ENCODE results near the gene MS4A4A.

Gene MS4A4A

GRCh38 chr11:60321051-60321450 is 40.6 kb downstream of the MS4A4A start:
- Histone ChIP-seq H3K4me1 (ENCODE audit: control insufficient read depth, insufficient read depth, low read length, poor library complexity, severe bottlenecking) (no peaks in the 10 kb centered on the region), H3K9me3 (ENCODE audit: control insufficient read depth, low read length) (peaks cover 8% of the 10 kb centered on the region), H3K4me3 (ENCODE audit: insufficient read depth, low read depth, low read length, poor library complexity, severe bottlenecking) (no peak overlapping the region), H3K36me3 (ENCODE audit: control insufficient read depth, insufficient read depth, low read length) (no peaks in the 10 kb centered on the region), H3K27ac (ENCODE audit: insufficient read depth, low read length, poor library complexity, severe bottlenecking) (no peak overlapping the region), H3K27me3 (replicated peaks; ENCODE audit: control insufficient read depth, insufficient read depth, low read length, poor library complexity, severe bottlenecking) (no peaks in the 10 kb centered on the region)
- no peak for DNase-seq

GRCh38 chr11:60326955-60327354 is 46.5 kb downstream of the MS4A4A start, which contains the start of gene MS4A6E:
MS4A6E (plus strand) TSS chr11:60327255; CDS start chr11:60334896, 7,641 bp downstream.
- no peak for DNase-seq
- Histone ChIP-seq H3K9me3 (ENCODE audit: control insufficient read depth, low read length) (no peaks in the 10 kb centered on the region), H3K4me1 (ENCODE audit: control insufficient read depth, insufficient read depth, low read length, poor library complexity, severe bottlenecking) (no peaks in the 10 kb centered on the region), H3K27ac (ENCODE audit: insufficient read depth, low read length, poor library complexity, severe bottlenecking) (no peak within 1 kb of the TSS), H3K27me3 (replicated peaks; ENCODE audit: control insufficient read depth, insufficient read depth, low read length, poor library complexity, severe bottlenecking) (no peaks in the 10 kb centered on the region), H3K36me3 (ENCODE audit: control insufficient read depth, insufficient read depth, low read length) (no peaks in the 10 kb centered on the region), H3K4me3 (ENCODE audit: insufficient read depth, low read depth, low read length, poor library complexity, severe bottlenecking) (no peak within 1 kb of the TSS)

DNA sequence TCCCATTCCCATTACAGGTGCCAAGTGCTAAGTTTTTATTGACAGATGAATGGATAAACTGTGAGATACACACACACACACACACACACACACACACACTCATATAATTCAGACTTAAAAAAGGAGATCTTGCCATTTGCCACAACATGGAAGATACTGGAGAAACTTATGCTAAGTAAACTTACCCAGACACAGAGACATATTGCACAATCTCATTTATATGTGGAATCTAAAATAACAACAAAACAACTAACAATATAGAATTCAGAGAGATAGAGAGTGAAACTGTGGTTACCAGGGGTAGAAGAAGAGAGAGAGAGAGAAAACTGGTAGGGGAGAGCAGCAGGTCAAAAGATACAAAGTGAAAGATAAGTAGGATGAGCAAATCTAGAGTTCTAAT is 48.0 kb downstream of the MS4A4A start:
- H3K36me3 ChIP-seq (ENCODE audit: control insufficient read depth, insufficient read depth, low read length) = no peaks in the 10 kb centered on the region
- DNase-seq = no peak

GRCh38 chr11:60332846-60333245 is 52.4 kb downstream of the MS4A4A start:
- Histone ChIP-seq H3K9me3 (ENCODE audit: control insufficient read depth, low read length) (no peaks in the 10 kb centered on the region), H3K27me3 (replicated peaks; ENCODE audit: control insufficient read depth, insufficient read depth, low read length, poor library complexity, severe bottlenecking) (no peaks in the 10 kb centered on the region), H3K4me3 (ENCODE audit: insufficient read depth, low read depth, low read length, poor library complexity, severe bottlenecking) (no peak overlapping the region), H3K27ac (ENCODE audit: insufficient read depth, low read length, poor library complexity, severe bottlenecking) (no peak overlapping the region), H3K4me1 (ENCODE audit: control insufficient read depth, insufficient read depth, low read length, poor library complexity, severe bottlenecking) (no peaks in the 10 kb centered on the region), H3K36me3 (ENCODE audit: control insufficient read depth, insufficient read depth, low read length) (no peaks in the 10 kb centered on the region)
- no peak for DNase-seq

More for the DNA sequence above, 48.0 kb downstream of the MS4A4A start:
- Histone ChIP-seq H3K4me1 (ENCODE audit: control insufficient read depth, insufficient read depth, low read length, poor library complexity, severe bottlenecking) (no peaks in the 10 kb centered on the region), H3K27ac (ENCODE audit: insufficient read depth, low read length, poor library complexity, severe bottlenecking) (no peak overlapping the region), H3K9me3 (ENCODE audit: control insufficient read depth, low read length) (no peaks in the 10 kb centered on the region), H3K27me3 (replicated peaks; ENCODE audit: control insufficient read depth, insufficient read depth, low read length, poor library complexity, severe bottlenecking) (no peaks in the 10 kb centered on the region), H3K4me3 (ENCODE audit: insufficient read depth, low read depth, low read length, poor library complexity, severe bottlenecking) (no peak overlapping the region)

GRCh38 chr11:60334005-60334620 is 53.6 kb downstream of the MS4A4A start:
- no peak overlapping the region for H3K4me3 ChIP-seq (ENCODE audit: insufficient read depth, low read depth, low read length, poor library complexity, severe bottlenecking)
- H3K27ac ChIP-seq (ENCODE audit: insufficient read depth, low read length, poor library complexity, severe bottlenecking) = no peak overlapping the region
- DNase-seq = peak; percentile 6 to 25 (median 7)
- no peaks in the 10 kb centered on the region for H3K36me3 ChIP-seq (ENCODE audit: control insufficient read depth, insufficient read depth, low read length)
- H3K9me3 ChIP-seq (ENCODE audit: control insufficient read depth, low read length) = no peaks in the 10 kb centered on the region
- H3K27me3 ChIP-seq (replicated peaks; ENCODE audit: control insufficient read depth, insufficient read depth, low read length, poor library complexity, severe bottlenecking) = no peaks in the 10 kb centered on the region
- H3K4me1 ChIP-seq (ENCODE audit: control insufficient read depth, insufficient read depth, low read length, poor library complexity, severe bottlenecking) = no peaks in the 10 kb centered on the region

- Histone ChIP-seq H3K36me3 (ENCODE audit: control insufficient read depth, insufficient read depth, low read length) (no peaks in the 10 kb centered on the region), H3K4me1 (ENCODE audit: control insufficient read depth, insufficient read depth, low read length, poor library complexity, severe bottlenecking) (no peaks in the 10 kb centered on the region), H3K27me3 (replicated peaks; ENCODE audit: control insufficient read depth, insufficient read depth, low read length, poor library complexity, severe bottlenecking) (no peaks in the 10 kb centered on the region), H3K27ac (ENCODE audit: insufficient read depth, low read length, poor library complexity, severe bottlenecking) (no peak overlapping the region), H3K9me3 (ENCODE audit: control insufficient read depth, low read length) (no peaks in the 10 kb centered on the region), H3K4me3 (ENCODE audit: insufficient read depth, low read depth, low read length, poor library complexity, severe bottlenecking) (no peak overlapping the region)
- DNase-seq = no peak
Observed at GRCh38 chr11:60336767-60337391, 56.4 kb downstream of the MS4A4A start.

- no peak overlapping the region for H3K27ac ChIP-seq (ENCODE audit: insufficient read depth, low read length, poor library complexity, severe bottlenecking)
- no peak overlapping the region for H3K4me3 ChIP-seq (ENCODE audit: insufficient read depth, low read depth, low read length, poor library complexity, severe bottlenecking)
- H3K36me3 ChIP-seq (ENCODE audit: control insufficient read depth, insufficient read depth, low read length) = no peaks in the 10 kb centered on the region
- no peaks in the 10 kb centered on the region for H3K4me1 ChIP-seq (ENCODE audit: control insufficient read depth, insufficient read depth, low read length, poor library complexity, severe bottlenecking)
- no peaks in the 10 kb centered on the region for H3K27me3 ChIP-seq (replicated peaks; ENCODE audit: control insufficient read depth, insufficient read depth, low read length, poor library complexity, severe bottlenecking)
- no peak for DNase-seq
- H3K9me3 ChIP-seq (ENCODE audit: control insufficient read depth, low read length) = no peaks in the 10 kb centered on the region
Observed at GRCh38 chr11:60338053-60338452, 57.6 kb downstream of the MS4A4A start.

GRCh38 chr11:60339356-60339755 is 58.9 kb downstream of the MS4A4A start:
- Histone ChIP-seq H3K9me3 (ENCODE audit: control insufficient read depth, low read length) (no peaks in the 10 kb centered on the region), H3K27me3 (replicated peaks; ENCODE audit: control insufficient read depth, insufficient read depth, low read length, poor library complexity, severe bottlenecking) (no peaks in the 10 kb centered on the region), H3K36me3 (ENCODE audit: control insufficient read depth, insufficient read depth, low read length) (no peaks in the 10 kb centered on the region), H3K4me1 (ENCODE audit: control insufficient read depth, insufficient read depth, low read length, poor library complexity, severe bottlenecking) (no peaks in the 10 kb centered on the region), H3K27ac (ENCODE audit: insufficient read depth, low read length, poor library complexity, severe bottlenecking) (no peak overlapping the region), H3K4me3 (ENCODE audit: insufficient read depth, low read depth, low read length, poor library complexity, severe bottlenecking) (no peak overlapping the region)
- no peak for DNase-seq

DNA sequence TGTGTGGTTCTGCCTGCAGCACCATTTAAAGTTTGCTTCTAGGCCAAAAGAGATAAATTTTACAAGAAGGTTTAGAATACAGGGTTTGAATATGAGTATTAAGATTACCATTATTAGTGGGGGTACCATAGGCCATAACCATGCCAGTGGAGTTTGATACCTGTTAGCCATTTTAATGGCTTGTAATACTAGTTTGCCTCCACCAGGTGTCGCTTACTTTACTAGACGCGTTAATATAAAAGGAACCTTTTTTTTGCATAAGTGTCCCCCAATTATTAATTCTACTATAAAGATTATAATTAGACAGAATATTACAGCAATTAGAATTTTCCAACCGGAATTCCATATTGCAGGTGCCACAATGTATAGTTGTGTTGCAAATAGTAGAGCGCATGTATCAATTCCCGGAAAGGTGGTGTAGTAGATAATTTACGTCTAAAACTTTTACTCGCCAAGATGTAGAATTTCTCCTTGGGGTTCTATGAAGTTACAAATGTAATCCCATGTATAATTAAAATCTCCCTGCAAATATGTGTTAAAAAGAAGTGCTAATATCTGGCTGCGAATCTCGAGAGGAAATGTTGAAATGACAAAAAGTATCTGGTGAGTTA is 62.7 kb downstream of the MS4A4A start:
- H3K4me1 ChIP-seq (ENCODE audit: control insufficient read depth, insufficient read depth, low read length, poor library complexity, severe bottlenecking) = no peaks in the 10 kb centered on the region
- DNase-seq = no peak
- H3K4me3 ChIP-seq (ENCODE audit: insufficient read depth, low read depth, low read length, poor library complexity, severe bottlenecking) = no peak overlapping the region
- H3K27me3 ChIP-seq (replicated peaks; ENCODE audit: control insufficient read depth, insufficient read depth, low read length, poor library complexity, severe bottlenecking) = no peaks in the 10 kb centered on the region
- no peak overlapping the region for H3K27ac ChIP-seq (ENCODE audit: insufficient read depth, low read length, poor library complexity, severe bottlenecking)
- no peaks in the 10 kb centered on the region for H3K36me3 ChIP-seq (ENCODE audit: control insufficient read depth, insufficient read depth, low read length)
- no peaks in the 10 kb centered on the region for H3K9me3 ChIP-seq (ENCODE audit: control insufficient read depth, low read length)

- Histone ChIP-seq H3K9me3 (ENCODE audit: control insufficient read depth, low read length) (no peaks in the 10 kb centered on the region), H3K4me1 (ENCODE audit: control insufficient read depth, insufficient read depth, low read length, poor library complexity, severe bottlenecking) (no peaks in the 10 kb centered on the region), H3K4me3 (ENCODE audit: insufficient read depth, low read depth, low read length, poor library complexity, severe bottlenecking) (no peak overlapping the region), H3K36me3 (ENCODE audit: control insufficient read depth, insufficient read depth, low read length) (no peaks in the 10 kb centered on the region), H3K27ac (ENCODE audit: insufficient read depth, low read length, poor library complexity, severe bottlenecking) (no peak overlapping the region), H3K27me3 (replicated peaks; ENCODE audit: control insufficient read depth, insufficient read depth, low read length, poor library complexity, severe bottlenecking) (no peaks in the 10 kb centered on the region)
- DNase-seq = no peak
Observed at GRCh38 chr11:60344146-60344545, 63.7 kb downstream of the MS4A4A start.

Measured in effector memory CD4-positive, alpha-beta T cell (primary cell).